SK-N-DZ (cell line): ENCODE measurements around the gene ABCC10.

ENCODE experiments used
- DNase-seq: peaks from one replicate; pipeline ENCODE4 v3.0.0-alpha.2; 2015; ENCODE audit warnings: low spot score

ABCC10 gene

GRCh38 chr6:43469947-43470346 is 42.6 kb downstream of the ABCC10 start:
- no peak for DNase-seq

DNA sequence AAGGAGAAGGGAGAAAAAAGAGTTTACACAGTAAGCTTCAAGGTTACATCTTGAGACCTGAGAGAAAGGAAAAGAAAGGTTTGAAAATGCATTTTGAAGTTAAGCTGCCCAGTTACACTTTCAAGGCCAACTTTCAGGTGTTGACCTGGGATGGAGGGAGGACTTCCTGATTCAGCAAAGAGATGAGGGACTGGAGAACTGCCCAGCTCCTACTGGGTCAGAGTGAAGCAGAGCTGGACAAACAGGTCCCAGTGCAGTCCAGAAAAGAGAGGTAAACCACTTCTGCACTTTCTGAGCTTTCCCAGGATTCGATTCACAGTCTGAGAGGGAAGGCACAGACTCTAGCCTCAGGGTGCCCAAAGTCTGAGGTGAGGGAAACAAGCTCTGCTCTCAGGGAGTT is 44.1 kb downstream of the ABCC10 start:
- DNase-seq: no peak

GRCh38 chr6:43472515-43472914 is 45.2 kb downstream of the ABCC10 start:
- DNase-seq: no peak

DNA sequence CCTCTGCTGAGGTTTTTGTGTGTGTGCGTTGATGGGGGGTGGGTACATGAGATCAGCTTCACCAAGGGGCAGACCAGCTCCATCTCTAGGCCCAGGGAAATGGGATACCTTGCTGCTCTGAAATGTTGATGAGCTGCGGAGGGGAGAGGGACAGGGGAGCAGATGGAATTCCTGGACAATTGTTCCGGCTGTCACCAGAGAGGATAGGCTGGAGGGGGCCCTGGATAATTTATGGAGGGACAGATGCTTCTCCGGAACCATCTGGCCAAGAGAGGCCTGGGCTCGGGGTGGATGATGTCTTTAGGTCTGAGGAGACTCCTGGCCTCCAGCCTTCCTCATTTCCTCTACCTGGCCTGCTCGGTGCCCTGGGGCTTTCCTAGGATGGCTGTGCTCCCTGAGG is 48.2 kb downstream of the ABCC10 start:
- DNase-seq: no peak

DNA sequence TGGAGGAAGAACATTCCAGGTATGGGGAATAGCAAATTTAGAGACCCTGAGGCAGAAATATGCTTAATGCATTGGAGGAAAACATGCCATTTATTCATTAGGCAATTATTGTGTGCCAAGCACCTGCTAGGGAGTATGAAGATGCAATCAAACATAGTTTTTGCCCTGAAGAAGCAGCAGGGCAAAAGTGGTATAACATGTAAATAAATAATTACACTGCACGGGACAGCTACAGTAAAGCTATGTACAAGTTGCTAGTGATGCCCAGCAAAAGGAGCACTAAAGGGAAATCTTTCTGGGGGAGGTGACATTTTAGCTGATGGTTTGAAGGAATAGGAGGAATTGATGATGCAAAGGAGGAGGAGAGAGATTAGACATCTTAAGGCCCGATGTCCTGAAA is 49.4 kb downstream of the ABCC10 start:
- no peak for DNase-seq

DNA sequence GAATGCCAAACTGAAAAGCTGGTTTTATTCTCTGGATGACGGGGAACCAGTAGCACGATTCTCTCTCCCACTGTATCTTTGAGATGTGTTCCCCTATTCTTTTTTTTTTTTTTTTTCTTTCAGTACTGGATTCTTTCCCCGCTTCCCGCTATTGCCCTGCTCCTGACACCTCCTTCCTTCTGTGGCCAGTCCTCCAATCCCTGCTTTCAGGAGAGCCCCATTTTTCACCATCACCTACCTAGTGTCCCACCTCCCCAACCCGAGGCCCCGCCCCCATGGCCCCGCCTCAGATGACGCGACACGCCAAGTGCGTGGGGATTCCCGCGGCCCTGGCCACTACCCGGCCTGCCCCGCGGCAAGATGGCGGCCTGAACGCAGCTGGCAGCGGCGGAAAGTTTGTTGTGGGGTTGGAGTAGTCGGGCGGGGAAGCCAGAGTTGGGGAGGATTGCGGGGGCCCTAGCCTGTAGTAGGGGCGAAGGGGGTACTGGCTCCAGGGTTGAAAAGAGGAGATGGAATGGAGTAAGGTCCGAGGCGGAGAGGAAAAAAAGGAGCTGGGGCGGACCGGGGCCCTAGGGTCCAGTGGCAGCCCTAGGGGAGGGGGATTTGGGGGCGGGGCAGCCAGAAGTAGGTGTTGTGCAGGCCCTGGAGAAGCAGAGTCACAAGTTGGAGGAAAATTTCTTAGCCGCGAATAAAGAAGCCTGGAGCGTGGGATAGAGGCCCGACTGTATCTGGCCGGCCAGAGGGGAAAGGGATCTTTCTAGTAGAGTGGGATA is 50.1 kb downstream of the ABCC10 start, which contains the start of gene TJAP1:
Gene TJAP1 (plus strand): TSS at position 336 of the 773 bp plus-strand sequence. CDS start 21,432 bp downstream, outside the sequence.
- DNase-seq: peak; percentile 84

GRCh38 chr6:43478008-43478372 is 50.6 kb downstream of the ABCC10 start:
- DNase-seq: no peak

DNA sequence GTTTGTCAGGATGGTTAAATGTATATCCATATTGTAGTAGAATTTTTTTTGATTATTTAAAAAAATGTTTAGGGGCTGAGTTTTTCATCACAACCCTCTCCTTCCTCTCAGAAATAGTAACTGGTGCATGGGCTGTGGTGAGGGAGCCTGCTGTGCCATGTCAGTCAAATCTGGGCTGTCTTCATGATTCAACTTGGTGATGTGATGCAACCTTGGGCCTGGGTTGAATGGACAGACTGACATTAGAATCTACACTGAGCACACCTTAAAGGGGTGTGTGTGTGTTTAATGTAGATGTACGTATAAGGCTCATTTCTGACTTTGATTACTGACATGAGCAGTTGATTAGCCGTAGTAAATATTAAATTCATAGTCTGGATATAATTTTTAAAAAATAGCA is 53.7 kb downstream of the ABCC10 start:
- DNase-seq: no peak

GRCh38 chr6:43481591-43482236 is 54.4 kb downstream of the ABCC10 start:
- no peak for DNase-seq

DNA sequence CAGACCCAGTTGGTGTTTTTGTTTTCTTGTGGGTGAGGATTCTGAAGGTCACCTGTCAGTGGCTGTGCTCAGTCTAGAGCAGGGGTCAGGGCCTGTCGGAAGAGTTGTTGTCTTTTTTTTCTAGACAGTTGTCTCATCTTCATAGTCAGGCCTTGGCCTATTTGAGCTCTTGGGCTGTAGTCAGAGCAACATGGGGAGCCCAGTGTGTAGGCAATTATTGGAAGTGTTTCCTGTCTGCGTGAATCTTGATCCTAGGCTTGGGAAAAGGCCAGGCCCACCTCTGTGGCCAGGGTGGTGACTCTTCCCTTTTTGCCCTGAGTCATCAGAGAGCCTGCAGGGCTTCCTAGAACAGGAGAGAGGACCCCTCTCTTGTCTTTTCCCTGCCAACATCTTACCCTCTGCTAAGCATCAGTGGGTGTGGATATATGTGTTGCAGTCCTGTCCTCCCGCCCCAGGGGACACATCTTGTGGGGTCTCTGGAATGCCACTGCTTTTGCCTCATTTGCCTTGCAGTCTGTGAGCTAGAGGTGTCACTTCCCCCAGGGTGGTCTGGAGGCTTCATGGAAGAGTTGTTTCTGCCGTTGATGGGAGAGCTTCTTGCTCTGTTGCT is 61.4 kb downstream of the ABCC10 start:
- no peak for DNase-seq

- no peak for DNase-seq
Observed at GRCh38 chr6:43489277-43490072, 62.1 kb downstream of the ABCC10 start.

DNA sequence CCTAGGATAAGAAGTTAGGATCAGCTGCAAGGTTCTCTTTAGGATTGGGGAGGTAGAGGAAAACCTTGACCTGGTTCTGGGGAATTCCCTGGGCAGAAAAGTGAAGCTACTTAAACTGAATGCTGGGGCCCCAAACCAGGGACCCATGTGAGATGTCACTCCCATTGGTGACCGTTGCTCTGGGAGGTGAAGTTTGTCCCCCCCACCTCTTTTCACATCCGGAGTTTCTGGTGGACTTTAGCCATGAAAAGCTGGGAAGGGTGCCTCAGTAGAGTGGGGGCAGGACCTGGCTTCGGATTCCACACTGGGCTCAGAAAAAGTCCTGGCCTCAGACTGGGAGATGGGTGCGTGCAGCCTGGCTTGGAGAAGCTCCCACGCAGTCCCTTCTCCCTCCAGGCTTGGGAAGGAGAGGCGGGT is 63.2 kb downstream of the ABCC10 start:
- DNase-seq: no peak

GRCh38 chr6:43491750-43492661 is 64.7 kb downstream of the ABCC10 start:
- no peak for DNase-seq

DNA sequence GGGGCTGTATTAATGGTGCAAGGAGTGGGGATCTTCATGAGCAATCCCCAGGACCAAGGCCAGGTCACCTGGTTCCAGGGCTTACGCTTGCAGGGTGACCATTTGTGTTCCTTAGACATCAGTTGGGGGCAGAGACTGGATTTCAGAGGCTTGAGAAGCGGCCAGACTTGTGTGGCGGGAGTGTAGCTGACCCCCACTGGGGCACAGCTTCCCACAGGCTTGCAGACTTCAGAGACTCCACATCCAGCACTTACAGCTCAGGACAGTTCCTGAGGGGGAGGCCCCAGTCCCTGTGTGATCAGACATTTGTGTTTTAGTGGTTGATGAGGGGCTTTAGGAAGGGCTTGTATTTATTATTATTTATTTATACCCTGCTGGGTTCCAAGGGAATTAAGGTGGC is 65.3 kb downstream of the ABCC10 start:
- DNase-seq: no peak

DNA sequence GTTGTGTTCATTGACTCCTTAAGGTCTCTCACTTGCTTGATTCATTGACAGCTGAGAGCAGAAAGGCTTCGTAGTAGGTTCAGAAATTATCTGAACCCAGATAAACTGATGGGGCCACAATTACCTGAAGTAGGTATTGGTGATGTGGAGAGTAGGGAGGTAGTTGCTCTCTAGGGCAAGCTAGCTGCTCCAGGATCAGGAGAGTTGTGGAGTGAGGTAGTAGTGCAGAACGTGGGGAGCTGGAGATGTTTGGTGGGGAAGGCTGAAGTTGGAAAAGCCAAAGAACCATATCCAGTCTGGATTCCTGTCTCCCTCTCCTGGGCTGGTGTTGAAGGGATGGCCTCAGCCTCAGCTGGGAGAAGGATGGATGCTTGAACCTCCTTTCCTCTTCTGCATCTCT is 65.9 kb downstream of the ABCC10 start:
- DNase-seq: no peak

GRCh38 chr6:43493833-43494232 is 66.5 kb downstream of the ABCC10 start:
- DNase-seq: no peak

GRCh38 chr6:43494321-43494720 is 67.0 kb downstream of the ABCC10 start:
- no peak for DNase-seq

DNA sequence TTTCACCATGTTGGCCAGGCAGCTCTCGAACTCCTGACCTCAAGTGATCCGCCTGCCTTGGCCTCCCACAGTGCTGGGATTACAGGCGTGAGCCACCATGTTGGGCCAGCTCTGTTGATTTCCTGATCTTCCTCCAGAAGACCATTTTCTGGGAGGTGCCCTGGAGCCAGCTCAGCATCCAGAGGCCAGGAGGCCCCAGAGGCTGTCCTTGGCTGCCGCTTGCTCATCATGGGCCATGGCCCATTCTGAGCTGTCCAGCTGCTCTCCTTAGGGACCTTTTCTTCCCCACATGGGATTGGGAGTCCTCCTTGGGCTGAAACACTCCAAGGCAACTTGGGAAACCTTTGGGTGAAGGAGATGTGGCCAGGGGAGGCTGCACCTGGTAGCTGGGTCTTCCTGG is 67.4 kb downstream of the ABCC10 start:
- DNase-seq: no peak

DNA sequence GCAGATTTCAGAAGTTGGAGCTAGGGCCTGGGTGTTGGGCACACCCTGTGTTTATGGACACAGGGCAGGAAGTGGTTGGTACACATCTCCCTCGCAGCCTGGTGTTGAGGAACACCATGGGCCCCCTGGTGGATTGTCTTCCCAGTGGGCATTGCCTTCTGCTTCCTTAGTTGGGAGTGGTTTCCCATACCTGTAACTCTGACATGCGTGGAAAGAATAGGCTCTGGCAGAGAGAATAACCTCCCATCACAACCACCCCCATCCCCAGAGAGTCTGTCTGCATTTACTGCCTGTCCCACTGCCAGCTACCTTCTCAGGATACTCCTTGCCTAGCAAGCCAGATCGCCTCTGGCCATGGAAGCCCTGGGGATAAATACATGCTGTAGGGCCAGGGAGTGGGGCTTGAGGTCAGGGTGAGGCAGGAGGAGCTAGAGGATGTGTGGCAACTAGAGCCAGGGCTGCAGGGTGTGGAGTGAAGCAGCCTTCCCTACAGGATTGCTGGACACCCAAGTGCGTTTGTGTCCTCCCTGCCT is 68.1 kb downstream of the ABCC10 start:
- no peak for DNase-seq

GRCh38 chr6:43496370-43497128 is 69.2 kb downstream of the ABCC10 start:
- no peak for DNase-seq
